Spleen (tissue), 3 donors: ENCODE results near the gene PWP1.

Source experiments
- POLR2A ChIP-seq, 3 donors: fragments of 450-650 bp; IDR thresholded peaks; one replicate each; pipeline ENCODE4 v1.5.1; 2017; ENCODE audit warnings: antibody characterized with exemption in 3 of 3, mild to moderate bottlenecking in 1 of 3
- POLR2AphosphoS5 ChIP-seq, 3 donors: sonication (generic); formaldehyde crosslinking; IDR thresholded peaks; one replicate each; pipeline ENCODE4 v1.5.1; 2017; ENCODE audit warnings: antibody characterized with exemption in 3 of 3

DNA sequence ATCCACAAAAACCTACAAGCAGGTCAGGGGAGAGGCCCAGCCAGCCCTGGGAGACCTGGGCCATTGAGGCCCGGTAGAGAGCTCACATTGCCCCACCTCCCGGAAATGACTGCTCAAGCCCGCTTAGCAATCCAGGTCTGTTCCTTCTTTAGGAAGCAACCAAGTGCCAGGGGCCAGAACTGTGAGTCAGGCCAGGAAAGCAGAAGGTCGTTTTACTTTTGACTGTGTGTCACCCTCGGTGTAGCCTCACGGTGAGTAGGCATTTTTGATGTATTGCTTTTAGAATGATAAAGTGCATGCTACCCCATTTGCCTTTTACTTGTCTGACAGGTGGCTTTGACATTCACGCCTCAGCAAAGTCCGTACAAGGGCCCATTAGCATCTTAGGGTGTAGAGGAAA lies 25.4 kb upstream of the PWP1 start:
- TF ChIP-seq POLR2A (IDR thresholded peaks at IDR 0.05), result no peak
- TF ChIP-seq POLR2AphosphoS5 (IDR thresholded peaks at IDR 0.05), result no peak
